Activated CD8-positive, alpha-beta memory T cell treated with anti-CD3 and anti-CD28 coated beads, Interleukin-2, amount 50 U/mL, for 1 hour (primary cell): ENCODE data around the gene ZNF469.

ENCODE experiments used
- DNase-seq: peaks from one replicate; pipeline ENCODE4 v3.0.0-alpha.2; 2020; ENCODE audit errors: extremely low read depth

Gene ZNF469

GRCh38 chr16:88424587-88425235, 42.0 kb downstream of the ZNF469 start:
- DNase-seq, result no peak

GRCh38 chr16:88426018-88426417, 43.3 kb downstream of the ZNF469 start:
- DNase-seq, result no peak

- no peak for DNase-seq
These were observed 44.6 kb downstream of the ZNF469 start for GRCh38 chr16:88427376-88427775.

GRCh38 chr16:88428156-88428555, 45.4 kb downstream of the ZNF469 start:
- DNase-seq, result no peak

GRCh38 chr16:88428616-88429386, 46.0 kb downstream of the ZNF469 start:
- DNase-seq, result no peak

- no peak for DNase-seq
These were observed 46.8 kb downstream of the ZNF469 start for GRCh38 chr16:88429387-88430184.

GRCh38 chr16:88430185-88430523, 47.4 kb downstream of the ZNF469 start:
- no peak for DNase-seq

- DNase-seq, result no peak
These were observed 48.0 kb downstream of the ZNF469 start for GRCh38 chr16:88430524-88431446.

GRCh38 chr16:88431651-88432050, 48.9 kb downstream of the ZNF469 start:
- DNase-seq, result no peak

- no peak for DNase-seq
These were observed 49.4 kb downstream of the ZNF469 start for GRCh38 chr16:88432174-88432573.
